ENCODE data around the gene SMAP1. TPM values are rescaled to one million over a fixed set of nuclear protein-coding genes. Genes with fewer than 3 reads are reported as not detected.
A peak's percentile ranks its signal among the peaks of the same experiment; 100 is the strongest.

SMAP1 gene
- total and polyA plus RNA-seq, 2 donors: 26.6 to 37.2 TPM

DNA sequence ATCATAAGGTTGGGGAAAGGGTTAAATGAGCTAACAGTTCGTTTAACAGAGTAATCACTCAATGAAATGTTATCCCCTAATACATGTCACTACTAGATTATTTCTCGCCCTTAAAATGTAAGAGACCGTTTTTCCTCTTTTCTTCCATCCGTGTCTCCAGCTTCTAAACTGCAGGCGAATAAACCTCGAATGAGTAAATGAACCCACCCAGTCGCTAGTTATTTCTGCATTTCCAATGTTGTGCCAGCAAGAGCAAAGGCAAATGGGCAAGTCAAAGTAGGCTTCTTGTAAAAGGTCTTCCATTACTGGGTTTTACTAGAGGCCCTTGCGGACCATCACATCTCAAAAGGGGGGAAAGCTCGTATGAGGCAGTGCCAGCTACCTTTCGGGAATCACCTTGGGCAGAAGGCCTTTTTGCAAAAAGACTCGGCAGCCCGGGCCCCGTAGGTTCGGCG lies 400 bp upstream of the SMAP1 start:
- Histone ChIP-seq H3K36me3 (ENCODE audit: insufficient read depth) (no peaks in the 10 kb centered on the region), H3K4me3 (ENCODE audit: low read depth, low read length) (peak overlapping the region; percentile 84), H3K27ac (ENCODE audit: low read depth) (peak overlapping the region; percentile 44), H3K4me1 (ENCODE audit: insufficient read depth) (no peaks in the 10 kb centered on the region)
- 5% methylated on average over 15 of the region's 15 CpGs for WGBS
- DNase-seq (ENCODE audit: extremely low spot score): no peak

- peak overlapping the region; percentile 84 for H3K4me3 ChIP-seq (ENCODE audit: low read depth, low read length)
- WGBS: 2% methylated on average over 8 of the region's 8 CpGs
Observed at GRCh38 chr6:70668499-70668812, 773 bp downstream of the SMAP1 start.

DNA sequence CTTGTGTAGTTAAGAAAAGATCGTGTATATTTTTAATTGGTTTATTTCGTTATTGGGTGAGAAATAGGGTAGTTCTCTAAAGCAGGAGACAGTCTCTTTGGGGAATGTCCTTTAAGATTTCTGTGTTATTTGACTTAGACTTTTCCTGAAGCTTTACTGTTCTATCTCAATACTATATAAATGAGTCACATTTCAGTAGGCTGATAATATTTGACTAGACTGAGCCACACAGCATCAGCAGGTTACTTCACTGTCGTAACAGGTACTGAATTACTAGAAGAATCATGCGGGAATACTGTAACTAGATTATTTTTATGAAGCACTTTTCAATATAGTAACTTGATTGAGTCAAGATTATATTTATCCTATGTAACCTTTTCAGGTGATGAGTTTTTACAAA lies 1.4 kb downstream of the SMAP1 start:
- Histone ChIP-seq H3K4me1 (ENCODE audit: insufficient read depth) (no peaks in the 10 kb centered on the region), H3K36me3 (ENCODE audit: insufficient read depth) (no peaks in the 10 kb centered on the region), H3K4me3 (ENCODE audit: low read depth, low read length) (no peak overlapping the region), H3K27ac (ENCODE audit: low read depth) (no peak overlapping the region)
- 46% methylated on average over 4 of the region's 4 CpGs for WGBS
- DNase-seq (ENCODE audit: extremely low spot score): no peak

More at GRCh38 chr6:70668499-70668812, 773 bp downstream of the SMAP1 start:
- no peak for DNase-seq (ENCODE audit: extremely low spot score)
- Histone ChIP-seq H3K36me3 (ENCODE audit: insufficient read depth) (no peaks in the 10 kb centered on the region), H3K4me1 (ENCODE audit: insufficient read depth) (no peaks in the 10 kb centered on the region), H3K27ac (ENCODE audit: low read depth) (peak overlapping the region; percentile 92)

DNA sequence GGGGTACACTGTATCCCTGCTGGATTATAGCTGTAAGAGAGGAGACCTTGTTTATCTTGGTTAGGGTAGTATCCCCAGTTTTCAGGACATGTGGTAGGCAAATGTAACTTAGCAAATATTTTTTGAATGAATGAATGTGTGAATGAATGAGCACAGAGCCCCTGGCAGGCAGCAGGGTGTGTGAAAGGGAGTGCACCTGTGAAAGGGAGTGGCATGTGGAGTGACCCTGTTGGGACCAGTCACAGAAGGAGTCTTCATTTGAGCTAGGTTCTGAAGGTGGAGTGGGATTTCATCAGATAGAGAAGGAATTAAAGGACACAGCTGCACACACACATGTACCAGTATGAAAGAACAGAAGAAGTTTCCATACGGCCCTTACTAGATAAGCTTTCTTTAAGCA lies 4.9 kb downstream of the SMAP1 start:
- Histone ChIP-seq H3K4me3 (ENCODE audit: low read depth, low read length) (no peak overlapping the region), H3K36me3 (ENCODE audit: insufficient read depth) (no peaks in the 10 kb centered on the region), H3K27ac (ENCODE audit: low read depth) (no peak overlapping the region), H3K4me1 (ENCODE audit: insufficient read depth) (no peaks in the 10 kb centered on the region)
- WGBS: 62% methylated on average over 1 of the region's 1 CpG
- DNase-seq (ENCODE audit: extremely low spot score): no peak

DNA sequence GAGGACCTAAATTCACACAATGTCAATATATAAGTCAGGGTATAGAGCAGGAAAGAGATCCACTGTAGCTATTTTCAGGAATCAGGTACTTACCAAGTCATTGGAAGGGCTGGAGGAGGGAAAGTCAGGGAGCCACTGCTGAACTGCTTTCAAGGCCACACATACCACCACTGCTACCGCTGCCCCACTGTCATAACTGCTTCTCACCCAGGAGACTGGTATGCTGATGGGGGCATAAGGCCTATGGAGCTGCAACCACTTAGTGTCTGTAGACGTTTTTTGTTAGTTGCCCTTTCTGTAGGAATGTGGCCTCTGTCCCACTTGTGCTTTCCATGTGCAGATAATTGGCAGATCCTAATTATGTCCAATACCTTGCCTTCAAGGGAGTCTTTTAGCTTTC lies 5.4 kb downstream of the SMAP1 start:
- 61% methylated on average over 2 of the region's 2 CpGs for WGBS
- no peak overlapping the region for H3K4me3 ChIP-seq (ENCODE audit: low read depth, low read length)

DNA sequence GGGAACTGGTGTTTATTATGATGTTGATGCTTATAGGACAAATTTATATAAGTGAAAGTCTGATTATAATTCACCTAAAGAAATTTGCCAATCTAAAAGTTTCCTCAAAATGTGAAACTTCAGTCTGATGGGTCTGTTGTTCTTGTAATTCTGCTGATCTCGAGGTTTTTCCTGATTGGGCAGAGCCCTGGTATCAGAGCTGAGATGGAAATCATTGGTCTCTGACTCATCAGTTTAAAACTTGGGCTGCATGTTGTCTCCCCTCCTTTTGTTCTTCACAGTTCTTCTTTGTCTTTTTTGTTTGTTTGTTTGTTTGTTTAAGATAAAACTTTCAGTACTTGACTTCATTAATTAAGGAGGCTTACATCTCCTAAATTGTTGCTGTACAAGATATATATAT lies 5.9 kb downstream of the SMAP1 start:
- Histone ChIP-seq H3K36me3 (ENCODE audit: insufficient read depth) (no peaks in the 10 kb centered on the region), H3K27ac (ENCODE audit: low read depth) (no peak overlapping the region), H3K4me1 (ENCODE audit: insufficient read depth) (no peaks in the 10 kb centered on the region), H3K4me3 (ENCODE audit: low read depth, low read length) (no peak overlapping the region)
- 47% methylated on average over 1 of the region's 1 CpG for WGBS
- no peak for DNase-seq (ENCODE audit: extremely low spot score)

More for the DNA sequence above, 5.4 kb downstream of the SMAP1 start:
- Histone ChIP-seq H3K27ac (ENCODE audit: low read depth) (no peak overlapping the region), H3K36me3 (ENCODE audit: insufficient read depth) (no peaks in the 10 kb centered on the region), H3K4me1 (ENCODE audit: insufficient read depth) (no peaks in the 10 kb centered on the region)
- DNase-seq (ENCODE audit: extremely low spot score): no peak

DNA sequence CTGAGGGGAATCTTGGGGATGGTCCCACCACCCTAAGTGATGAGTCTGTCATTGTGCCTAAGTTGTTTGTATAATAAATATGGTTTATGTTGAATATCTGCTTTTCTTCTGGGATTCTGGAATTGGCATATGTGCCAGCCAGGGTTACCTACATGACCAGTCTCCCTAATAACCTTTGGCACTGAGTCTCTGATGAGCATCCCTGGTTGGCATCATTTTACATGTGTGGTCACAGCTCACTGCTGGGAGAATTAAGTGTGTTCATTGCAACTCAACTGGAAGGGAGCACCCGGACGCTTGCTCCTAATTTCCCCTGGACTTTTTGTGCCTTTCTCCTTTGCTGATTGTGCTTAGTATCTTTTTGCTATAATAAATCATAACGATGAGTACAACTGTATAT lies 8.1 kb downstream of the SMAP1 start:
- no peaks in the 10 kb centered on the region for H3K36me3 ChIP-seq (ENCODE audit: insufficient read depth)
- no peak for DNase-seq (ENCODE audit: extremely low spot score)
- WGBS: 92% methylated on average over 3 of the region's 3 CpGs
- no peaks in the 10 kb centered on the region for H3K4me1 ChIP-seq (ENCODE audit: insufficient read depth)
- no peak overlapping the region for H3K27ac ChIP-seq (ENCODE audit: low read depth)
- H3K4me3 ChIP-seq (ENCODE audit: low read depth, low read length): no peak overlapping the region

- WGBS: 98% methylated on average over 3 of the region's 3 CpGs
Observed at GRCh38 chr6:70676821-70677220, 9.1 kb downstream of the SMAP1 start.

DNA sequence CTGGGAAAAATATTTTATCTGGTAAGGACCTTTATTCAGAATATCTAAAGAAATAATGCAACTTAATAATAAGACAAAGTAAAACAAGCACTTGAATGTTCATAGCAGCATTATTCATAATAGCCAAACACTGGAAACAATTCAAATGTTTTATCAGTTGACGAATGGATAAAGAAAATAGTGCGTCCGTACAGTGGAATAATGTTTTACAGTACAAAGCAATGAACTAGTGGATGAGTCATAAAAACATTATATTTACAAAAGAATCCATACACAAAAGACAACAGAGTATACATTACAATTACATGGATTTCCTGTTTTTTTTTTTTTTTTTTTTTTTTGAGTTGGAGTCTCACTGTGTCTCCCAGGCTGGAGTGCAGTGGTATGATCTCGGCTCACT lies 12.7 kb downstream of the SMAP1 start:
- H3K27ac ChIP-seq (ENCODE audit: low read depth): no peak overlapping the region
- H3K4me1 ChIP-seq (ENCODE audit: insufficient read depth): no peaks in the 10 kb centered on the region
- no peaks in the 10 kb centered on the region for H3K36me3 ChIP-seq (ENCODE audit: insufficient read depth)
- 64% methylated on average over 4 of the region's 4 CpGs for WGBS
- no peak overlapping the region for H3K4me3 ChIP-seq (ENCODE audit: low read depth, low read length)
- DNase-seq (ENCODE audit: extremely low spot score): no peak

More at GRCh38 chr6:70676821-70677220, 9.1 kb downstream of the SMAP1 start:
- no peak for DNase-seq (ENCODE audit: extremely low spot score)
- H3K4me1 ChIP-seq (ENCODE audit: insufficient read depth): no peaks in the 10 kb centered on the region
- no peaks in the 10 kb centered on the region for H3K36me3 ChIP-seq (ENCODE audit: insufficient read depth)
- H3K4me3 ChIP-seq (ENCODE audit: low read depth, low read length): no peak overlapping the region
- no peak overlapping the region for H3K27ac ChIP-seq (ENCODE audit: low read depth)

GRCh38 chr6:70684794-70685493 lies 17.3 kb downstream of the SMAP1 start:
- H3K27ac ChIP-seq (ENCODE audit: low read depth): no peak overlapping the region
- WGBS: 5% methylated on average over 1 of the region's 1 CpG

GRCh38 chr6:70685494-70686180 lies 18.0 kb downstream of the SMAP1 start:
- H3K4me1 ChIP-seq (ENCODE audit: insufficient read depth): no peaks in the 10 kb centered on the region
- H3K4me3 ChIP-seq (ENCODE audit: low read depth, low read length): no peak overlapping the region
- no peak overlapping the region for H3K27ac ChIP-seq (ENCODE audit: low read depth)
- 82% methylated on average over 4 of the region's 4 CpGs for WGBS
- no peak for DNase-seq (ENCODE audit: extremely low spot score)
- H3K36me3 ChIP-seq (ENCODE audit: insufficient read depth): no peaks in the 10 kb centered on the region

More at GRCh38 chr6:70684794-70685493, 17.3 kb downstream of the SMAP1 start:
- no peak overlapping the region for H3K4me3 ChIP-seq (ENCODE audit: low read depth, low read length)
- H3K36me3 ChIP-seq (ENCODE audit: insufficient read depth): no peaks in the 10 kb centered on the region
- no peaks in the 10 kb centered on the region for H3K4me1 ChIP-seq (ENCODE audit: insufficient read depth)
- DNase-seq (ENCODE audit: extremely low spot score): no peak

GRCh38 chr6:70686548-70687133 lies 19.0 kb downstream of the SMAP1 start:
- Histone ChIP-seq H3K36me3 (ENCODE audit: insufficient read depth) (no peaks in the 10 kb centered on the region), H3K4me1 (ENCODE audit: insufficient read depth) (no peaks in the 10 kb centered on the region), H3K27ac (ENCODE audit: low read depth) (no peak overlapping the region), H3K4me3 (ENCODE audit: low read depth, low read length) (no peak overlapping the region)
- no peak for DNase-seq (ENCODE audit: extremely low spot score)
- WGBS: 14% methylated on average over 3 of the region's 3 CpGs

- Histone ChIP-seq H3K4me3 (ENCODE audit: low read depth, low read length) (no peak overlapping the region), H3K4me1 (ENCODE audit: insufficient read depth) (no peaks in the 10 kb centered on the region), H3K36me3 (ENCODE audit: insufficient read depth) (no peaks in the 10 kb centered on the region), H3K27ac (ENCODE audit: low read depth) (no peak overlapping the region)
- DNase-seq (ENCODE audit: extremely low spot score): no peak
- WGBS: 76% methylated on average over 1 of the region's 1 CpG
Observed at GRCh38 chr6:70693887-70694286, 26.2 kb downstream of the SMAP1 start.

- no peak for DNase-seq (ENCODE audit: extremely low spot score)
- no peaks in the 10 kb centered on the region for H3K36me3 ChIP-seq (ENCODE audit: insufficient read depth)
- no peaks in the 10 kb centered on the region for H3K4me1 ChIP-seq (ENCODE audit: insufficient read depth)
- no peak overlapping the region for H3K27ac ChIP-seq (ENCODE audit: low read depth)
- no peak overlapping the region for H3K4me3 ChIP-seq (ENCODE audit: low read depth, low read length)
- WGBS: 95% methylated on average over 1 of the region's 1 CpG
Observed at GRCh38 chr6:70694371-70694770, 26.7 kb downstream of the SMAP1 start.
